Right lung (tissue), 5 donors: Measurements from ENCODE around the gene MALRD1. TPM values are rescaled to one million over a fixed set of nuclear protein-coding genes. Genes with fewer than 3 reads are reported as not detected.
"Not testable (repeated sequence)": the region's sequence is repeated elsewhere in the genome, so short reads cannot be mapped to it uniquely, and the experiment has no call there.

ENCODE experiments used
- DNase-seq, 2 donors: peaks; one replicate each; pipeline ENCODE4 v3.0.0-alpha.2; 2013
- polyA plus RNA-seq, 5 donors: library from polyadenylated mRNA; unstranded; fragments of 120-200 nt; gene quantifications; one replicate each; pipeline versions ENCODE4 v1.2.1 to v1.2.3, GENCODE V29; 2013; ENCODE audit warnings: inconsistent platforms in 1 of 5, low replicate concordance in 1 of 5; ENCODE audit not compliant: insufficient read length in 5 of 5, insufficient read depth in 1 of 5

The MALRD1 gene
- polyA plus RNA-seq, 5 donors: 3.3 to 6.9 (median 5.3) TPM

DNA sequence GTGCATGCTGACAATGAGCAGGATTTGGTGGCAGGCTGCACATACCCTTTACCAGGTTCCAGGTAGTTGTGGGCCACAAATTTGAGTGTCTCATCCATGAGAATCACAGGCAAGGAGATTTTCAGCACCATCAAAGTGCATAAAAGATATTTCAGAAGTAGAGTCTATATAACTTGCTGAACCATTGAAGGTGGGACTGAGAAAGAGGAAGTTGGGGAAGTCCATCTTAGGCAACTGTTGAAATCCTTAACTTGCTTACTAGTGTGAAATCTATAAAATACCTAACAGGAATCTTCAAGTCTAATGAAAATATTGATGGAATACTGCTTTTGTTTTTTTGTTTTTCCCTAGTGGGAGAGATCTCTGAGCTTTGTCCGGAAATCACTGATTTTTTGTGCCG lies 442.6 kb downstream of the MALRD1 start:
- no peak for DNase-seq

DNA sequence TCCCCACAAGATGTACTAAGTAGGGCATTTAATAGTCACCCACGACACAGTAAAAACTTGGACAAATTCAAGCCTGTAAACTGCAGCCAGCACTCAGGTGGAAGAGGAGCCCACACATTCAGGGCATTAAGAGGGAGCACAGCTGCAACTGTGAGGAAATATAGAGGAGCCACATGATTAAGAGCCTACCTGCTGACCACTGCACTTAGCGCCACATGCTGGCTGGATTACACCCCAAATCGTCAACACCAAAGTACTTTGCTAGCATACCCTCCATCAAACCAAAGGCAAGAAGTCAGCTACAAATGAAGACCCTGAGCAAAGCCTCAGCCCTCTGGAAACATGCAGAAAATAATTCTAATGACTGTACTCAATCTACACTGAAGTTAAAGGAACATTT lies 445.3 kb downstream of the MALRD1 start:
- DNase-seq: no peak

DNA sequence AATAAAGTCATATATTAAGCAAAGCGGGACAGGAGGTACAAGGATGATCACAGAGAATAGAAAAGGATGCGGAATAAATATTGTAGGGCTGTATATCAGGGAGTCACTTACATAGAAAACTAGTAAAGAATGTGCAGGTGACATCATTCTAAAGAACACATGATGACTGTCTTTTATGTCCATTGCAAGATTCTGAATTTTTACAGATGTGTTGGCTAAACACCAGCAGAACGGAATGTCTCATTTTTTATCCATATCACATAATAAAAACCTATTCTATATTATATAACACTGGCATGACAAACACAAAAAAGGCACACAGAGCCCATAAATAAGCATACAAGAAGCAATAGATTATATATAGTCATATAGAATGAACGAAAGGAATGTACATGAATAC lies 448.4 kb downstream of the MALRD1 start:
- no peak for DNase-seq

DNA sequence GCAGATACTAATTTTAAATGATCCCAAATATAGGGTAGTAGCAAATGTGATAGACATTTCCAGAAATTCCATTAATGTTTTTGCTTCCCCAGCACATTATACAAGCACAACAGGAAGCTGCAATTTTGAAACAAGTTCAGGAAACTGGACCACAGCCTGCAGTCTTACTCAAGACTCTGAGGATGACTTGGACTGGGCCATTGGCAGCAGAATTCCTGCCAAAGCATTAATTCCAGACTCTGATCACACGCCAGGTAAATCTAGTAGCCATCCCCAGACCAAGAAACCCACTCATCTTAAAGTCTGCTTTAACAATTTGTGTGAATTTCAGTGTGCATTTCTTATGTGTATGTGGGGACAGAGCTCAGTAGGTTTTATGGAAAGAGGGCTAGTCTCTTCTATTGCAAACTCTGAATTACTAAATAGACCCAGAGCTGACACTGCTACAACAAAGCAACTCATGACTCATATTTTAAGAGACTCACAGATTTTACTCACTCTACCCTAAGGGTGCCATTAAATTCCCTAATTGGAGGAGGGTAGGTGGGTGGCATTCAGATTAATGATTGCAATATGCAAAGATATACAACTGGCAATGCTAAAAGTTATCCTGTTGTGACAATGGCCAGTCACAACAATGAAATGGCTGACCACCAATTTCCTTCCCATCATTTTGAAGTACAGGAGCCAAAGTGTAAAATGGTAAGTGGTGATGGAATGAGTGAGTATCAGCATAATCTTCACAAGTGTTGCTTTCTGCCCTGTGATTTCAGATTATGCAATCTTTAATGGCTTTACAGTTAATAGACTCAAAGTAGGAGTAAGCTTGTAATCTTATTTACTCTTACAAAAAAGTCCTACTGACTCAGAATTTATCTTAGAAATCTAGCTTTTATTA lies 450.0 kb downstream of the MALRD1 start:
- no peak for DNase-seq

DNA sequence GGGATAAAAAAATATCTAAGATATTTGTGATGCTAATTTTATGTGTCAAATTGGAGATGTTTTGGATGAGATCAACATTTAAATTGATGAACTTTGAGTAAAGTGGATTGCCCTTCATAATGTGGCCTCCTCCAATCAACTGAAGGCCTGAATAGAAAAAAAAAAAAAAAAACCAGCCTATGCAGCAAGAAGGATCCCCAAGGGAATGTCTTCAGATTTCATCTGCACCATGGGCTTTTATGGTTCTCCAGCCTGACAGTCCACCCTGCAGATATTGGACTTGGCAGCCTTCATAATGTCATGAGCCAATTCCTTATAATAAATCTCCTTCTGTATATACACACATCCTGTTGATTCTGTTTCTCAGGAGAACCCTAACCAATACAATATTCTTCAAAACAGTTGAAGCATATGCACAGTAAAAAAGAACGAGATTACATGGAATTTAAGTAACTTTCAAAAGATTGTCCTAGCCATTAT lies 450.7 kb downstream of the MALRD1 start:
- DNase-seq: no peak

DNA sequence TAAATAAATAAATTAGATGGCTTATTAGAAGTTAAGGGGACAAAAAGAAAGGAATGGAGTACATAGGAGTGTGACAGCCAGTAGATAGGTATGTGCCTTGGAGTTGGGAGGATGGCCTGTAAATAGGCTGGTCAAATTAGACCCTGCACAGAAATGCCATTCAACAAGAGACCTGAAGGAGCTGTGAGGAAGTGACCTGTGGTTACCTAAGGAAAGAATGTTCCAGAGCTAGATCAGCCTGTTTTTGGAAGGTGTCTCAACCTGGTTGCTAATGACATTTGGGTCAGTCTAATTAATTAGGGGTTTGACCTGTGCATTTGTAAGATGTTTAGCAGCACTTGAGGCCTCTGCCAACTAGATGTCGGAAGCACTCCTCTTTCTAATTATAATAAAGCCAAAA lies 452.4 kb downstream of the MALRD1 start:
- DNase-seq: no peak

DNA sequence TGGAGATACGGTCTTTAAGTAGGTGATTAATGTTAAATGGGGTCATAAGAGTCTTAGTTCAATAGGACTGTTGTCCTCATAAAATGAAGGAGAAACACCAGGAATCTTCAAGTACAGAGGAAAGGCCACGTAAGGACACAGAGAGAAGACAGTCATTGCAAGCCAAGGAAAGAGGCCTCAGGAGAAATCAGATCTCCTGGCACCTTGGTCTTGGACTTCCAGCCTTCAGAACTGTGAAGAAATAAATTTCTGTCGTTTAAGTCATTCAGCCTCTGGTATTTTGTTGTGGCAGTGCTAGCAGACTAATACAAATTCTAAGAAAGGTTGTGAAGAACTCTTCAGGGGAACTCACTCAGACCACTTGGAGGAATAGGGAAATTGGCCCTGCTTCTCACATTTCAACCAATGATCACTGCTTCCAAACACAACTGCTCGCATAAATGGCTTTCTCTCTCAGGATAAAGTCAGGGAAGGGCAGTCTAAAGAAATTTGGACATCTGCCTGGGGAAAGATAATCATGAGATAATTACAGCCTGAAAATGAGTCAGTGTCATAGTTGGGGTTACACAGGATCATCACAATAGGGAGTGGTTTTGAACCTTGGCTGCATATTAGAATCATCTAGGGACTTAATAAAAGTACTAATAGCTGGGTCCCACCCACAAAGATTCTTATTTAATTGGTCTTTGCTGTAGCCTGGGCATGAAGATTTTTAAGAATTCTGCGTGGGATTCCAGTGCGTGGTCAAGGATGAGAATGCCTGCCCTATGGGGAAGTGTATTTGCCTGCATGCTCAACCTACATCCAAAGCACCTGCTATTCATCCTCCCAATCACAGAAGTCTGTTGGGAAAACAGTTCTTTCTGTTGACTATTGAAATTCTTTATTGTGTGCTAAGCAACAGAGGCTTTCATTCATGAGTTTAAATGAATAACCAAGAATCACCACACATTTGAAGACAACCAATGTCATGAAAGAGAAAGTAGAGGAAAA lies 457.0 kb downstream of the MALRD1 start:
- DNase-seq: no peak

DNA sequence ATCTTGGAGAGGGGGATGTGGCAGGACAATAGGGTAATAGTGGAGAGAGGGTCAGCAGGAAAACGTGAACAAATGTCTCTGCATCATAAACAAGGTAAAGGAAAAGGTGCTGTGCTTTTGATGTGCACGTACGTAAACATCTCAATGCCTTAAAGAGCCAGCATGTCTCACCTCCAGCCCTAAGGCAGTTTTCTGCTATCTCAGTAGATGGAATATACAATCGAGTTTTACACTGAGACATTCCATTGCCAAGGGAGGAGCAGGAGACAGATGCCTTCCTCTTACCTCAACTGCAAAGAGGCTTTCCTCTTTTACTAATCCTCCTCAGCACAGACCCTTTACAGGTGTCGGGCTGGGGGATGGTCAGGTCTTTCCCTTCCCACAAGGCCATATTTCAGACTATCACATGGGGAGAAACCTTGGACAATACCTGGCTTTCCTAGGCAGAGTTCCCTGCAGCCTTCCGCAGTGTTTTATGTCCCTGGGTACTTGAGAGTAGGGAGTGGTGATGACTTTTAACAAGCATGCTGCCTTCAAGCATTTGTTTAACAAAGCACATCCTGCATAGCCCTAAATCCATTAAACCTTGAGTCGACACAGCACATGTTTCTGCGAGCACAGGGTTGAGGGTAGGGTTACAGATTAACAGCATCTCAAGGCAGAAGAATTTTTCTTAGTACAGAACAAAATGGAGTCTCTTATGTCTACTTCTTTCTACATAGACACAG lies 461.6 kb downstream of the MALRD1 start:
- not testable (repeated sequence) for DNase-seq

DNA sequence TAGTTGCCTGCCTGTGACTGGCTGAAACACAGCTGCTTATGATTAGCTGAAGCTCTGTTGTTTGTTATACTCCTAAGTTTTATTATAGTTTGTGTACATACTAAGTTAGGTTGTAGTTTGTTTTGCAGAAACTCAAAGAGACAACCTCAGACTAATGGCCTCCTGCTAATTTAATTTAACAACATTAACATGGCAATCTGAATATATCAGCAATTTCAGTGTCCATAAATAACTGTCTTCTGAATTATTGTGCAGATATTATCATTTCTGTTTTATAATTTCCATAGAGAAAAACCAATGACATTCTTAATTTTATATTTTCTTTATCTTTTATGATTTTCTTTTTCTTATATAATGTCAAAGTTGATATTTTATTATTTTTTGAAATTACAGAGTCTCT lies 469.5 kb downstream of the MALRD1 start:
- DNase-seq: no peak

DNA sequence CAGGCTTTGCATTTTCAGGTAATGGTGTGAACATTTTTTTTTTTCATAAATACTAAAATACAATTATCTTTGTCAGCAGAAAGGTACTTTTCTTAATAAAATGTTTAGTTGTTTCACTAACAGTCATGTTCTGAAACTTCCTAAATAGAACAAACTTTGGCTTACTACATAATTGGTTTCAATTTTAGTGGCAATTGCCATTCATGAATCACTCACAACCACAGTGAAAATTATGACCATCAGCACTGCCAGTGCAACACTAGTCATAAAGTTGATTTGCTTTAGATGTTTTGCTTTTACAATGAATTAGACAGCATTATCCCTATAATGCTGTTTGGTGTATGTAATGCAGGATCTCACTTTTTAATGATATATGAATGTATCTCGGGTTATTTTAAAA lies 470.0 kb downstream of the MALRD1 start:
- no peak for DNase-seq

DNA sequence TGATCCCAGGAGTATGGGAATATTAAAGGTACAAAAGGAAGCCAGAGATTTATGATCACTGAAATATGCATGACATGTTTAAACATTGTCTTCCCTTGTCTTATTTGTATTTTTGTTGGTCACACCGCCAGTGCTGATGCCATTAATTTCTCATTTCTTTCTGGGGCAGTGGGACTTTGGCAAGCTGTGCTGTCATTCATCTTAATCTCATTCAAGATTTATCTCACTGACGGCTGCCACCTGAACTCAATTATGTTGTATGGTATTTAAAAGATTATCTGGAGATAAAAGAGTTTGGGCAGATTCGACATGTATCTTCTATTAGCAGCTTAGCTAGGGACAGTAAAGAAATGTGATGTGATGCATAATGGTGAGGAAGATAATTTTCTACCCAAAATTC lies 482.7 kb downstream of the MALRD1 start:
- DNase-seq: no peak

DNA sequence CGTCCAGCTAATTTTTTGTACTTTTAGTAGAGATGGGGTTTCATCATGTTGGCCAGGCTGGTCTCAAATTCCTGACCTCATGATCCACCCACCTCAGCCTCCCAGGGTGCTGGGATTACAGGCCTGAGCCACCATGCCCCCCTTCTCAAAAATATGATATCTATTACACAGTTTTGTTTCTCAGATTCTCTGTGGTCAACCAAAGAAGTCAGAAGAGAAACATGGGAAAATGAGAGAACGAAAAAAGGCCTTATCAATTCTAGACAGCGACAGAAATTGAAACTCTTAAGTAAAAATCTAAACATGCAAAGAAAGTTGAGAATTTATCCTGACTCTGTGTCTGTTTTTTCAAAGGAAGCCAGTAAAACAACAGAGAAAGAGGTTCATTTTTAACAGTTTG lies 483.8 kb downstream of the MALRD1 start:
- no peak for DNase-seq

DNA sequence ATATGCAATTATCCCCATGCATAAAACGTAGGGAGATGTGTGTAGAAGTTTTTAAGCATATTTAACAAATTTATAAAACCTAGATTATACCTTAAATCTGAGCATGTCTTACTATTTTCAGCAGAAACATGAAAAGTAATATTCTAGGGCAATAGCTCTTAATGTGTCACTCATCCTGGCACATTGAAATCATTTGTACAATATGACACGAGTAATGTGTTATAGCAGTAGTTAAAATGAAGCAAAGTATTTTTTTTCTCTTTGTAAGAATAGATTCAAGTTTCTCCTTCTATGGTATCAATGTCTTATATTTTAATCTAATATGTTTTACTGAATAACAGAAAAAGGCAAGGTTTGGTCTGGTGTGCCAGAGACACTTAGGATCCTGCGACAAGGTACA lies 492.7 kb downstream of the MALRD1 start:
- no peak for DNase-seq

DNA sequence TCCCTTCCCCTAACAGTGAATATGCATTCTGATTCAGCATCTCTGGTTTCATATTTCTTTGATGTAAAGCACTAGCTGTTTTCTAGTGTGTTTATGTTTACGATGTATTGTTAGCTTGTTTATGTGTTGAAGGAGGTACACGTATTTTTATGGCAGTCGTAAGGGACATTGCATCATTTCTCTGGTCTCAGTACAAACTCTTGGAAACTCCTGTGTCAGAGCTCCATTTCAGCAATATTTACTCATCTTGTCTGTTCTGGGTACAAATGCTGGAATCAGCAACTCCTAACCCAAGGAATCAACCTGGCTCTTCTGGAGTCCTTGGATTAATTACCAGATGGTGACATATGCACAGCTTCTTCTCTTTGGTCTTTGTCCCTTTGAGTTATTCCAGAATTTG lies 497.6 kb downstream of the MALRD1 start:
- DNase-seq: no peak

DNA sequence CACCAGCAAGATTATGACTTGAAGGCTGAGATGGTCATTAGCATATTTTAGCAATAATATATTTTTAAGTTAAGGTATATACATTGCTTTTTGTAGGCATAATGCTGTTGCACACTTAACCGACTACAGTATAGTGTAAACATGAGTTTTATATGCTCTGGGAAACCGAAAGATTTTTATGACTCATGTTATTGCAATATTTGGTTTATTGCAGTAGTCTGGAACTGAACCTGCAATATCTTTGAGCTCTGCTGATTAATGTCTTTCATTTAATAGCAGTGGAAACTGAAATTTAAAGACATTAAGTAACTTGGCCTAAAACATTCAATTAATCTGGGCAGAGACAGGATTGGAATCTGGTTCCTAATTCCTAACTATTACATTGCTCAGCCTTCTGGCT lies 500.9 kb downstream of the MALRD1 start:
- no peak for DNase-seq

DNA sequence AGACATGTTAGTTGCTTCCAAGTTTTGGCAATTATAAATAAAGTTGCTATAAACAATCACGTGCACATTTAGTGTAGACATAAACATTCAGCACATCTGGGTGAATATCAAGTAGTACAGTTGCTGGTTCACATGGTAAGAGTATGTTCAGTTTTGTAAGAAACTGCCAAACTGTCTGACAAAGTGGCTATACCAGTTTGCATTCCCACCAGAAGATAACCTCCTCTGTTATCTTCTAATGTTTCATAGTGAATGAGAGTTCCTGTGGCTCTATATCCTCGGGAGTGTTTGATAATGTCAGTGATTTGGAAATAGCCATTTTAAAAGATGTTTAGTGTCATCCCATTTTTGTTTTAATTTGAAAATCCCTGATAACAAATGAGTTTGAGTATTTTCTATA lies 508.1 kb downstream of the MALRD1 start:
- DNase-seq: no peak

DNA sequence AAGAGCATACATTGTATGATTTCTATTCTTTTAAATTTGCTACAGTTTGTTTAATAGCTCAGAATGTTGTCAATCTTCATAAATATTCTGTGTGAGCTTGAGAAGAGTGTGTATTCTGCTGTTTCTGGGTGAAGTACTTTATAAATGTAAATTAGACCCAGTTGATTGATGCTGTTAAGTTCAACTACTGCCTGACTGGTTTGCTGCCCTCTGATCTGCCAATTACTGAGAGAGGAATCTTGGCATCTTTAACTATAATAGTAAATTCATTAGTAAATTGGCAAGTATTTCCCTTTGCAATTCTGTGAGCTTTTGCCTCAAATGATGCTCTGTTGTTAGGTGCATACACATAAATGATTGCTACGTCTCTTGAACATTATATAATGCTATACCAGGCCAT lies 512.6 kb downstream of the MALRD1 start:
- no peak for DNase-seq

DNA sequence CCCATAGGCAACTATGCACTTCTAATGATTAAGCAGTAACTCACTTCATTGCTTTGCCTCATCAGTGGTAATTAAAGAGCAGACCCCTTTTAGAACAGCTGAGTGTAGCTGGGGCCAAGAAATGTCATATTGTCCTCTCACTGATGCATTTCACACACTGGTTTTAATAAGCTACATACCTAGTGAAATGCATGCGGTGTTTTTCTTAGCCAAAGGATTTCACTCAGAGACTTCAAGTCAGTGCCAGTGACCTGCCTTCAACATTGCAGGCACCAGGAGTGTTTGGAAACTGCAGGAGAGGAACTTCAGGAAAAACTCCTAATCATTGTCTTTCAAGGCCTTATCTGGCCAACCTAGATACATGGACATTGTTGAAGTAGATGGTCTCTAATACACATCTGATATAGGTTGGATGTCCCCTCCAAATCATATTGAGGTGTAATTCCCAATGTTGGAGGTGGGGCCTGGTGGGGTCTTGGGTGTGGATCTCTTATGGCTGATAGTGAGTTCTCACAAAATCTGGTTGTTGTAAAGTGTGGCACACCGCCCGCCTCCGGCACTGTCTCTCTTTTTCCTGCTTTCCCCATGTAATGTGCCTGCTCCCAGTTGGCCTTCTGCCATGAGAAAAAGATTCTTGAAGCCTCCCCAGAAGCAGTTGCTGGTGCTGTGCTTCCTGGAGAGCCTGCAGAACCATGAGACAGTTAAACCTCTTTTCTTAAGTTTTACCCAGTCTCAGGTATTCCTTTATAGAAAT lies 515.0 kb downstream of the MALRD1 start:
- DNase-seq: no peak

DNA sequence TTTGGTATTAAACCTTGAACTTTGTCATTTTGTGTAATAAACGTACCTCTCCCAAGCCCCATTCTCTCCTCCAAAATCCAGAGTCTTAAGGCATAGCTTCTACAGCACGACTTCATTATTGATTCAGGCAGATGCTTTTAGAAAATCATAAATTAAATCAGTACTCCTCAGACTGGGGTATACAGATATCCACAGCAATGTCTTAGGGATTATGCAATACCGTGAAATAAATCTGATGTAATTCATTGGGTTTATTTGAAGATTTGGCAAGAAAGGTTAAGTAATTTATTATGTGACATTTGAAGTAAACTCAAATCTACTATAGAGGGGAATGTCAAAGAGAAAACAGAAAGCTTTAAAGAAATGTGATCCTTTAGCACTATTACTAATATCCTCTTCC lies 521.5 kb downstream of the MALRD1 start:
- DNase-seq: no peak

DNA sequence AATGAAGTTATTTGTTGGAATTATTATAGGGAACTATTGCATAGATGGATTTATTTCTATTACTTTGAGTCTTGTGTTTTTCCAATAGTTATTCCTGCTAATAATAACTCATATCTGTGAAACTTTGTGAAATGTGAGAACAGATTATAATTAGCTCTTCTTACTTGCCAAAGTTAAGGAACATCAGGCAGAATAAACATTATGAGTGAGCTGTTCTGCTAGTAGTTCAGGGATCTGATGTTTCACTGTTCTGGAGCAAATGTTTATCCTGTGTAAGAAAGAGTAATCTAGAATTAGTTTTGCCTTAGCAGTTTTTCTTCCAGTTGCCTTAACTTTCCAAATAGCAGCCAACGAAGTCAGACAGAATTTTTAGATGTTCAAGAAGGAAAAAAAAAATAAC lies 522.4 kb downstream of the MALRD1 start:
- no peak for DNase-seq

DNA sequence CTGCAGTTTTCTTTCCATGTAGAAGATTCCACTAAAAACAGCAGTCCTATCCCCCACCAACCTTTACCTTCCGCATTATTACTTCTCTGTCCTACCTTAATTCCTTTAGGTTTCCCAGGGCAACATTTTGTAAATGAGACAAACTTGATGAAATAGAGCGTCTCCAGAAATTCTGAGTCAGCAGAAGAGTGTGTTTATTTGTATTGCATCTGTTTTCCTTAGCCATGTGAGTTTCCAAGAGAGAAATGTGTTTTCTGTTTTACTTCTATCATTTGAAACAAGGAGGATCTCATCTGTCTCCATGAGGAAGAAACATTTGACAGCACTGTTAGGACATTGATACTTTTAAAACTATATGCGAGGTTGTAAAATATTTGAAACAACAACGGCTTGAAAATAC lies 523.5 kb downstream of the MALRD1 start:
- no peak for DNase-seq
